Measurements from ENCODE around the gene DCAF5.

The DCAF5 gene

DNA sequence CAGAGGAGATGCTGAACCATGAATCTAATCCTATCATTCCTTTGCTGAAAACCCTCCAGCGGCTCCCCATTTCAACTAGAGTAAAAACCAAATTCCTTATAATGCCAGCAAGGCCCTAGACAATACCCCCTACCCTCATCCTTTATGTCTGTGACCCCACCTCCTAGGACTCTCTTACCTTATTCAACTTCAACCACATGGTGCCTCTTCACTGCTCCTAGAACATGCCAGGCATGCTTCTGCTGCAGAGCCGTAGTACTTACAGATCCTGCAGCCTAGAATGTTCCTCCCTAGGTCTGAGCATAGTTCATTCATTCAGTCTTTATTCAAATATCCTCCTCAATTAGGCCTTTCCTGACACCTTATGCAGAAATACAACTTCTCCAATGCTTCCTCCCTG lies 54.9 kb downstream of the DCAF5 start:
- no peak overlapping the region for H3K9ac ChIP-seq
- H3K9me3 ChIP-seq, result no peaks in the 10 kb centered on the region
- no peaks in the 10 kb centered on the region for H3K27me3 ChIP-seq
- no peaks in the 10 kb centered on the region for H3K4me1 ChIP-seq
- peaks cover 23% of the 10 kb centered on the region; the same call in 1 of the 2 replicates for H4K20me1 ChIP-seq
- no peak for TF ChIP-seq Cebpa-rat (IDR thresholded peaks at IDR 0.05)
- H3K4me3 ChIP-seq, result no peak overlapping the region
- H3K4me2 ChIP-seq, result no peak overlapping the region
- H3K27ac ChIP-seq, result no peak overlapping the region
- peaks cover 61% of the 10 kb centered on the region for H3K36me3 ChIP-seq

- peaks cover 61% of the 10 kb centered on the region for H3K36me3 ChIP-seq
- TF ChIP-seq Cebpa-rat (IDR thresholded peaks at IDR 0.05), result no peak
- H3K4me2 ChIP-seq, result no peak overlapping the region
- H3K4me1 ChIP-seq, result no peaks in the 10 kb centered on the region
- H3K4me3 ChIP-seq, result no peak overlapping the region
- no peak overlapping the region for H3K9ac ChIP-seq
- H4K20me1 ChIP-seq, result peaks cover 23% of the 10 kb centered on the region; the same call in 1 of the 2 replicates
- no peaks in the 10 kb centered on the region for H3K9me3 ChIP-seq
- H3K27ac ChIP-seq, result no peak overlapping the region
- H3K27me3 ChIP-seq, result no peaks in the 10 kb centered on the region
Measured at GRCh38 chr14:69096781-69097475, 56.0 kb downstream of the DCAF5 start.

- Histone ChIP-seq H3K27ac (no peak overlapping the region), H3K36me3 (peaks cover 61% of the 10 kb centered on the region), H3K27me3 (no peaks in the 10 kb centered on the region), H3K4me3 (no peak overlapping the region), H3K9me3 (no peaks in the 10 kb centered on the region), H3K4me1 (no peaks in the 10 kb centered on the region), H3K4me2 (no peak overlapping the region), H4K20me1 (peaks cover 23% of the 10 kb centered on the region; the same call in 1 of the 2 replicates), H3K9ac (no peak overlapping the region)
- TF ChIP-seq Cebpa-rat (IDR thresholded peaks at IDR 0.05), result no peak
Measured at GRCh38 chr14:69096246-69096645, 56.7 kb downstream of the DCAF5 start.

DNA sequence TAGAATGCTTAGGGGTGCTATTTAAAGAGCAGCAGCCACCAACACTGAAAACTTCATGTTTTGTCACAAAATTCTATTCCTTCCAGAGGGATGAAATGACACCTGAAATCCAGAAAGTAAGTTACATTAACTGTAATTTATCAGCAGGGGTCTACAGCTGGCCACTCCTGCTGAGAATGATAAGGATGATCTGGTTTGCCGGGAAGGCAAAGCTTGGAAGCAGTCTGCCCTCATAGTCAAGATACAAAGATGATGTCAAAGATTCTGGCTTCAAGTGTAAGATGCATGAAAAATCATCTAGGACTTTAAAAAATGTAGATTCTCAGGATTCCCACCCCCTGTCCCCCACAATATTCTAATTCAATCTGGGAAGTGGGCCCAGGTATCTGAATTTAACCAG lies 58.4 kb downstream of the DCAF5 start:
- Histone ChIP-seq H3K36me3 (peaks cover 78% of the 10 kb centered on the region), H3K27me3 (no peaks in the 10 kb centered on the region), H3K27ac (no peak overlapping the region), H3K4me2 (no peak overlapping the region), H3K4me1 (no peaks in the 10 kb centered on the region), H3K9me3 (no peaks in the 10 kb centered on the region), H3K4me3 (no peak overlapping the region), H3K9ac (no peak overlapping the region), H4K20me1 (peaks cover 23% of the 10 kb centered on the region; the same call in 1 of the 2 replicates)
- no peak for TF ChIP-seq Cebpa-rat (IDR thresholded peaks at IDR 0.05)

- Histone ChIP-seq H3K9ac (no peak overlapping the region), H3K27ac (no peak overlapping the region), H3K36me3 (peaks cover 85% of the 10 kb centered on the region), H3K4me1 (no peaks in the 10 kb centered on the region), H4K20me1 (peaks cover 23% of the 10 kb centered on the region; the same call in 1 of the 2 replicates), H3K4me2 (no peak overlapping the region), H3K27me3 (no peaks in the 10 kb centered on the region), H3K4me3 (no peak overlapping the region), H3K9me3 (no peaks in the 10 kb centered on the region)
- no peak for TF ChIP-seq Cebpa-rat (IDR thresholded peaks at IDR 0.05)
Measured at GRCh38 chr14:69093631-69094421, 59.1 kb downstream of the DCAF5 start.

GRCh38 chr14:69092840-69093422 lies 60.0 kb downstream of the DCAF5 start:
- Histone ChIP-seq H3K27me3 (no peaks in the 10 kb centered on the region), H3K9me3 (no peaks in the 10 kb centered on the region), H3K36me3 (peaks cover 89% of the 10 kb centered on the region), H3K4me2 (no peak overlapping the region), H3K4me3 (no peak overlapping the region), H3K9ac (no peak overlapping the region), H3K27ac (no peak overlapping the region), H4K20me1 (peaks cover 23% of the 10 kb centered on the region; the same call in 1 of the 2 replicates), H3K4me1 (no peaks in the 10 kb centered on the region)
- no peak for TF ChIP-seq Cebpa-rat (IDR thresholded peaks at IDR 0.05)

GRCh38 chr14:69091695-69092094 lies 61.2 kb downstream of the DCAF5 start:
- Histone ChIP-seq H4K20me1 (peaks cover 23% of the 10 kb centered on the region; the same call in 1 of the 2 replicates), H3K4me1 (no peaks in the 10 kb centered on the region), H3K27me3 (no peaks in the 10 kb centered on the region), H3K27ac (no peak overlapping the region), H3K4me2 (no peak overlapping the region), H3K36me3 (peaks cover 94% of the 10 kb centered on the region), H3K4me3 (no peak overlapping the region), H3K9ac (no peak overlapping the region), H3K9me3 (no peaks in the 10 kb centered on the region)
- TF ChIP-seq Cebpa-rat (IDR thresholded peaks at IDR 0.05), result no peak

GRCh38 chr14:69091006-69091405 lies 61.9 kb downstream of the DCAF5 start:
- Histone ChIP-seq H4K20me1 (peaks cover 23% of the 10 kb centered on the region; the same call in 1 of the 2 replicates), H3K4me2 (no peak overlapping the region), H3K36me3 (peaks cover 94% of the 10 kb centered on the region), H3K4me1 (no peaks in the 10 kb centered on the region), H3K4me3 (no peak overlapping the region), H3K27me3 (no peaks in the 10 kb centered on the region), H3K9me3 (no peaks in the 10 kb centered on the region), H3K27ac (no peak overlapping the region), H3K9ac (no peak overlapping the region)
- TF ChIP-seq Cebpa-rat (IDR thresholded peaks at IDR 0.05), result no peak

DNA sequence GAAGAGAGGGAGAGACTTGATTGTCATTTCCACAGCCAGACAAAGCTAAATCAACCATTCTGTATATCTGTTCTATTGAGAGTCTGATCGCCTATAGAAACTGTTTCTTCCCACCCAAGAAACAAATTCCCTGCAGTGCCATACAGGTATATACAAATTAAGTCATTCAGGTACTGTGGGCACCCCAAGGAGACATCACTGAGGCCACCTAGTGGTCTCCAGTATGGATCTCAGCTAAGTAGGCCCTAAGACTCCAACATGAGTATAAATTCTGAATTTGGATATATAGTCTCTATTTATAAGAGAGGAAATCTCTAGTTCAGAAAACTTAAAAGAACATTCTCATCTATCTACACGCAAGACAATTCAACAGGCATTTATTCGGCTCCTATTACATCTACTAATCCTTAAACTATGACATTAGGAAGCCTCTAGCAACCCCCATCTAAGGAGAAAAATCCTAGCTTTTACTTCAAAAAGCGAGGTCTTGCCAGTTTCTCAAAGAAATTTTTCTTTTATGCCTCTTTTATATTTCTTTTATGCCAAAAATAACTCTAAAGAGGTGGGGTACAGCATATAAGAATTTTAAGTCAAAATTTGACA lies 62.6 kb downstream of the DCAF5 start:
- no peak overlapping the region for H3K27ac ChIP-seq
- H3K9ac ChIP-seq, result no peak overlapping the region
- H3K4me3 ChIP-seq, result no peak overlapping the region
- H3K27me3 ChIP-seq, result no peaks in the 10 kb centered on the region
- no peaks in the 10 kb centered on the region for H3K4me1 ChIP-seq
- peaks cover 94% of the 10 kb centered on the region for H3K36me3 ChIP-seq
- H4K20me1 ChIP-seq, result peaks cover 17% of the 10 kb centered on the region; the same call in 1 of the 2 replicates
- H3K4me2 ChIP-seq, result no peak overlapping the region
- TF ChIP-seq Cebpa-rat (IDR thresholded peaks at IDR 0.05), result no peak
- H3K9me3 ChIP-seq, result no peaks in the 10 kb centered on the region

All from BLaER1 (cell line).